ENCODE results near the gene SORCS2.

DNA sequence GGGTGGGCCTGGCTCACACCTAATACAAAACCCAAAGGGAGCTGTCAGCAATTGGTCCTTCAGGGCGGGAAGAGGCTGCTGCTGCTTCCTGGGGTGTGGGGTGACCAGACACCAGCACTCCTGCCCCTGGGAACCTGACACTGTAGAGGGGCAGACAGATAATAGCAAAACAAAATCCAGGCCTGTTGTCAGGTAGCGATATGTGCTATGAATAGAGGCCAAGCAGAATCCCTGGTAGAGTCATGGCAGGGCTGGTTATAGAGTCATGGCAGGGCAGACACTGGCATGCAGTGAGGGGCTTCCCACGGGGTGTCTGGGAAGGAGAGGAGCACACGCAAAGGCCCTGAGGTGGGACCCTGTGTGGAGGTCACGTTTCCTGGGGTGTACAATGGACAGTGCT, 321.9 kb downstream of the SORCS2 start:
- TF ChIP-seq SP1 (IDR thresholded peaks at IDR 0.05) (no peak), TARDBP (IDR thresholded peaks at IDR 0.05) (no peak), ZNF384 (IDR thresholded peaks at IDR 0.05) (no peak), FOXM1 (IDR thresholded peaks at IDR 0.05; ENCODE audit: borderline replicate concordance) (no peak), BHLHE40 (IDR thresholded peaks at IDR 0.05; ENCODE audit: borderline replicate concordance) (no peak), NFRKB (IDR thresholded peaks at IDR 0.05) (no peak), ARNT (IDR thresholded peaks at IDR 0.05) (no peak), FOXK2 (IDR thresholded peaks at IDR 0.05) (no peak), SUZ12 (IDR thresholded peaks at IDR 0.05) (no peak), ELF4 (IDR thresholded peaks at IDR 0.05) (no peak), FOXA1 (IDR thresholded peaks at IDR 0.05) (no peak)
